Activated naive CD8-positive, alpha-beta T cell treated with anti-CD3 and anti-CD28 coated beads, Interleukin-2, amount 10 ng/mL, durations not matched to agents 7 days and 5 days (primary cell): ENCODE data around the gene FBXO5. TPM values are rescaled to one million over a fixed set of nuclear protein-coding genes. Genes with fewer than 3 reads are reported as not detected.
A peak's percentile ranks its signal among the peaks of the same experiment; 100 is the strongest.
"Not testable (repeated sequence)": the region's sequence is repeated elsewhere in the genome, so short reads cannot be mapped to it uniquely, and the experiment has no call there.

ENCODE experiments used
- ATAC-seq: fragments of 150-1000 bp; cut with Tn5 transposase; one replicate; pipeline ENCODE4 v1.10.0; 2021; ENCODE audit warnings: low read depth, moderate library complexity
- POLR2A ChIA-PET: fragments of 350-600 bp; sonication (Branson Sonifier 250); formaldehyde crosslinking; loops from one replicate; lab custom pipeline; 2021; ENCODE audit warnings: antibody characterized with exemption; lab: Charles Lee
- DNase-seq: peaks from one replicate; pipeline ENCODE4 v3.0.0; 2021
- H3K27ac Mint-ChIP-seq: one replicate; pipeline ENCODE4 v1.8.0; 2022; ENCODE audit warnings: mild to moderate bottlenecking, mixed read lengths
- H3K27me3 Mint-ChIP-seq: one replicate; pipeline ENCODE4 v1.8.0; 2022; ENCODE audit warnings: mild to moderate bottlenecking, moderate library complexity, mixed read lengths
- H3K36me3 Mint-ChIP-seq: one replicate; pipeline ENCODE4 v1.8.0; 2021; ENCODE audit warnings: mild to moderate bottlenecking, mixed read lengths
- H3K4me1 Mint-ChIP-seq: one replicate; pipeline ENCODE4 v1.8.0; 2021; ENCODE audit warnings: mixed read lengths
- H3K4me3 Mint-ChIP-seq: one replicate; pipeline ENCODE4 v1.8.0; 2022; ENCODE audit warnings: mild to moderate bottlenecking, moderate library complexity, mixed read lengths
- H3K9me3 Mint-ChIP-seq: one replicate; pipeline ENCODE4 v1.8.0; 2021; ENCODE audit warnings: mixed read lengths
- total RNA-seq, 2 experiments: library from RNA; stranded (reverse); gene quantifications; one replicate each; pipeline ENCODE4 v1.2.3, GENCODE V29; 2021

FBXO5 gene
- total RNA-seq, 2 experiments from 2014 or later, result 47.1 to 50.8 TPM

DNA sequence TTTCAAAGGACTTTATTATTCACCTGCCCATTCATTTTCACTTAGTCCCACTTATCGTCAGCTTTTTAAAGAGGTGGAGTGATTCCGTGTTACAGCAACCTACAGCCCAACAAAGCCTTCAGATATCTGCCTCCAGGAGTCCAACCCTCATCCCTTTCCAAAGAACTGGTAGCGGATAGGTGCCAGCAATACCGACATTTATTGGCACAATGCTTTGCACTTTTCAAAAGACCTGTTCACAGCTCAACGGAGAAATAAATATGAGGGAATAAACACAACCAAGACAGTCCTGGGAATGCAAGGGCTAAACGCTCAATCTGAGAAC, 20.5 kb upstream of the FBXO5 start:
- H3K4me3 Mint-ChIP-seq, result peak overlapping the region; percentile 98

DNA sequence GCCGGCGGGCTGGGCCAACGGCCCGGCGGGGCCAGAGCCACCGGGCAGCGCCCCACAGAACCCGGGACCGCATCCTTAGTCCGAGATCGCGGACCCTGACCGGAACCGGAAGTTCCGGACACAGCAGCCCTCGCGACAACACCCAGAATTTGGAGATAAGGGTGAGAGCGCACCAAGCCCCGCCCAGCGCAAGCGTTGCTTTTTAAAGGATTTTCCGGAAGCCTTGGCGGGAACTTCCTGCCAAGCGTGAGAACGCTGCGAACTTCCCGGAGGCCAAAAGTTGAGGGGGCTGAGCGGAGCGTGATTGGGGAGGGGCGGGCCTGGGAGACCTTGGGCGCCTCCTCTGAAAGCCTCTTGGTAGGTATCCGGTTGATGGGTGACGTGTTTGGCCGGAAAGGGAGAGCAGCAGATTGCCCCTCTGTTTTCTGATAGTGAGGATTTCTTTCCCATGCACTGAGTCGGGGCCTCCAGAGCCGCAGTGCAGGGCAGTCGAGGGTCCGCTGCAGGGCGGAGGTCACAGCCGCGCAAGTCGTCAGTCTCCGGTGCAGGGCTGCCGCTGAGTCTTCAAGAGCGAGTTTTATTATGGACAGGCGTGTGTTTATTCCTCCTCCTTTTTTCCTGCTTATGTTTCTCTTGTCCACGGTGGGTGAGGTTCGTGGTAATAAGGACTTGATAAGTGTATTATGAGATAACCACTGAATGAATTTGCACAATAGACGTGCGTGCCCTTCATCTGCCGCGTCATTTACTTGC, 19.9 kb upstream of the FBXO5 start, which contains the start of gene MTRF1L:
Gene MTRF1L, minus strand, starts transcription at position 97 of the 753 bp plus-strand sequence. Its CDS starts 24 bp downstream, at position 73.
- POLR2A ChIA-PET, result interaction anchor here (0.9 to 3.2 kb wide), 2 partner anchors 19 to 24 kb away, joined by 3 to 43 read pairs; partner anchors contain the start of gene FBXO5
- Mint-ChIP-seq H3K27me3 (no peaks in the 10 kb centered on the region), H3K4me3 (peak within 1 kb of the TSS; percentile 98), H3K36me3 (peaks cover 17% of the 10 kb centered on the region), H3K27ac (peak within 1 kb of the TSS; percentile 95), H3K9me3 (peaks cover 6% of the 10 kb centered on the region), H3K4me1 (peaks cover 26% of the 10 kb centered on the region)
- ATAC-seq, result peak; percentile 92
- peak; percentile 82 for DNase-seq

More for the DNA sequence above, 20.5 kb upstream of the FBXO5 start:
- ATAC-seq (no peak), DNase-seq (no peak)
- H3K4me1 Mint-ChIP-seq, result peaks cover 26% of the 10 kb centered on the region
- POLR2A ChIA-PET, result no interaction called here
- peaks cover 6% of the 10 kb centered on the region for H3K9me3 Mint-ChIP-seq
- H3K27ac Mint-ChIP-seq, result peak overlapping the region; percentile 94
- H3K36me3 Mint-ChIP-seq, result peaks cover 17% of the 10 kb centered on the region
- H3K27me3 Mint-ChIP-seq, result no peaks in the 10 kb centered on the region

DNA sequence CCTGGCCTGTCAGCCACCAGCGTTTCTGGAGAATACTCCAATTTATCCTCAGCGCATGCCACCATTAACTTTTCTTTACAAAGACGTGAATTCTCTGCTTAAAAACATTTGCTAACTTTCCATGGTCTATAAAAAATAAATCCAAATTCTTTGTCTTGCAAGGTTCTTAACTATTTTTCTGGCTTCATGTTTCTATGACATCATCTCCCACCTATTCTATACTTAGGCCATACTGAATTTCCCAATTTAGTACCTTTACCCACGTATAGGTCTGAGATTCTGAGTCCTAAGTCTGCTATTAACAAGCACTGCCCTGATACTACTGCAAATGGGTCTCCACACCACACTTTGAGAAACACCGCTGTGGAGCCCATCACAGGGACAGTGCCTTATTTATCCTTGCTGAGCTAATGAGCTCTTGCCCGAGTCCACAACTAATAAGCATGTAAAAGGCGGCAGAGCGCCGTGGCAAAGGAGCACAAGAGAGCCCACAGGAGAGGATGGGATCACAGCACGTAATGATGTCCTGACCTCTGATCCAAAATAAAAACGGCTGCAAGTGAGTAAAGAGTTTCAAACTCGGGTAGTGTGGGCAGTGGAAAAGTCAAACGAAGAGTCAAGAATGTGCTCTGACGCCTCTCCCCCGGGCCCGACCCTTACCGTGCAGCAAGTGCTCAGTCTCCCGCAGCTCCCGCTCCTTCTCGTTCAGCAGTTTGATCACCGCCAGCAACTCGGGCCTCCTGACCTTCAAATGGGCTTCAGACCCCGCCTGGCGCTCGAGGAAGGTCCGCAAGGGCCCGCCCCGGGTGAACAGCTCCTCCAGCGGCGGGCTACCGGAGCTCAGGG, 19.1 kb upstream of the FBXO5 start:
- Mint-ChIP-seq H3K4me1 (peaks cover 29% of the 10 kb centered on the region), H3K27ac (peak overlapping the region; percentile 95), H3K27me3 (no peaks in the 10 kb centered on the region), H3K36me3 (peaks cover 23% of the 10 kb centered on the region), H3K4me3 (peak overlapping the region; percentile 98), H3K9me3 (peaks cover 6% of the 10 kb centered on the region)
- peak; percentile 8 for ATAC-seq
- POLR2A ChIA-PET, result interaction anchor here (0.9 to 3.2 kb wide), 2 partner anchors 18 to 24 kb away, joined by 3 to 43 read pairs; partner anchors contain the start of gene FBXO5
- DNase-seq, result no peak

DNA sequence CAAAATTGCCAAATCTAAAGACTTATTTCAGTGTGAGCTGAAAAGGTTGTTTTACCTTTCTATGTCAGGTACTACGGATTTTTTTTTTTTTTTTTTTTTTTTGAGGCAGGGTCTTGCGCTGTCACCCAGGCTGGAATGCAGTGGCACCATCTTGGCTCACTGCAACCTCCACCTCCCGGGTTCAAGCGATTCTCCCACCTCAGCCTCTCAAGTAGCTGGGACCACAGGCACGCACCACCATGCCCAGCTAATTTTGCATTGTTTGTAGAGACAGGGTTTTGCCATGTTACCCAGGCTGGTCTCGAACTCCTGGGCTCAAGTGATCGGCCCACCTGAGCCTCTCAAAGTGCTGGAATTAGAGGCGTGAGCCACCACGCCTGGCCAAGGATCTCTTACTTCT, 17.9 kb upstream of the FBXO5 start:
- H3K36me3 Mint-ChIP-seq, result peaks cover 30% of the 10 kb centered on the region
- H3K9me3 Mint-ChIP-seq, H3K27me3 Mint-ChIP-seq, ATAC-seq, DNase-seq: not testable (repeated sequence)
- H3K27ac Mint-ChIP-seq, result peak overlapping the region; percentile 95
- POLR2A ChIA-PET, result interaction anchor here (0.7 to 3.2 kb wide), 3 partner anchors 17 to 26 kb away, joined by 3 to 43 read pairs (median 4); partner anchors contain the start of gene FBXO5
- peak overlapping the region; percentile 98 for H3K4me3 Mint-ChIP-seq
- peaks cover 36% of the 10 kb centered on the region for H3K4me1 Mint-ChIP-seq

DNA sequence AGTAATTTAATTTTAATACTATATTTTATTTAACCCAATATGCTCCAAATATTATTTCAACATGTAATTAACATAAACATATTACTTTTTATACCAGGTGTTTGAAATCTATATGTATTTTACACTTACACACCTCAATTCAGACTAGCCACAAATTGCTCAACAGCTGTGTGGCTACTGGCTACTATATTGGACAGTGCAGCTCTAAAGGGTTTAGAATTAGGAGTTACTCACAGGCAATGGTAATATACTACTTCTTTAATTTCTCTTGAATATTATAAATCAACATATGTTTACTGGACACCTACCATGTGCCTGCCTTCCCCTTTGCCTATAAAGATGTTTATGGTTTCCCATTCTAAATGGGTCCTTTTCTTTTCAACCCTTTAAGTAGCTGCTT, 17.4 kb upstream of the FBXO5 start:
- H3K27me3 Mint-ChIP-seq, result no peaks in the 10 kb centered on the region
- peak overlapping the region; percentile 98 for H3K4me3 Mint-ChIP-seq
- peaks cover 30% of the 10 kb centered on the region for H3K36me3 Mint-ChIP-seq
- no peak for DNase-seq
- H3K4me1 Mint-ChIP-seq, result peaks cover 36% of the 10 kb centered on the region
- H3K27ac Mint-ChIP-seq, result peak overlapping the region; percentile 4
- H3K9me3 Mint-ChIP-seq, result peaks cover 6% of the 10 kb centered on the region
- POLR2A ChIA-PET, result interaction anchor here (0.7 to 3.2 kb wide), 3 partner anchors 16 to 25 kb away, joined by 3 to 43 read pairs (median 4); partner anchors contain the start of gene FBXO5
- ATAC-seq, result no peak

DNA sequence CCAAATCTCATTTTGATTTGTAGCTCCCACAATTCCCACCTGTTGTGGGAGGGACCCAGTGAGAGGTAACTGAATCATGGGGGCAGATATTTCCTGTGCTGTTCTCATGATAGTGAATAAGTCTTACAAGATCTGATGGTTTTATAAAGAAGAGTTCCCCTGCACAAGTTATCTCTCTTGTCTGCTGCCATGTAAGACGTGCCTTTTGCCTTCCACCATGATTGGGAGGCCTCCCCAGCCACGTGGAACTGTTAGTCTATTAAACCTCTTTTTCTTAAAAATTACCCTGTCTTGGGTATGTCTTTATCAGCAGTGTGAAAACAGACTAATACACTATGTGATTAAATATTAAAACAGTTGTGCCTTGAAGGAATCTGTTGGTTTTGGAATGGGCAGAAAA, 16.7 kb upstream of the FBXO5 start:
- Mint-ChIP-seq H3K4me3 (peak overlapping the region; percentile 65), H3K36me3 (peaks cover 30% of the 10 kb centered on the region), H3K27ac (peak overlapping the region; percentile 15), H3K4me1 (peaks cover 37% of the 10 kb centered on the region)
- not testable (repeated sequence) for H3K9me3 Mint-ChIP-seq, H3K27me3 Mint-ChIP-seq, ATAC-seq, DNase-seq
- POLR2A ChIA-PET, result interaction anchor here (3.2 kb wide), 1 partner anchor 15 kb away, joined by 43 read pairs; the partner anchor contains the start of gene FBXO5

DNA sequence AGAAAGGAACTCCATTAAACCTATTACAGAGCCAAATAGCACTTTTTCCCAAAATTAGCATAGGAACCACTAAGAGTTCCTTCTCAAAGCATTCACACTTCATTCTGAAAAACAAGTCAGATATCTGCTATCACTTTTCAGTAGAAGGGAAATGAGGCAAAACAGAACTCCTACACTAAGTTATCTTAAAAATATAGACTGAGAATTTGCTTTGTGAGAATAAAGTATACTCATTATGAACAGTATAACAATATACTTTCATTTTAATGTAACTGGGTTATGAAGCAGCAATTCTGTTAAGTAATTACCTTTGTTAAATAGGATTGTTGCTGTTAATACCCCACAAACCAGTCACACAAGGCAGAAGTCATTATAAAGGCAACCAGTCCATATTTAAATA, 11.0 kb upstream of the FBXO5 start:
- peaks cover 34% of the 10 kb centered on the region for H3K36me3 Mint-ChIP-seq
- ATAC-seq, result no peak
- peaks cover 18% of the 10 kb centered on the region for H3K4me1 Mint-ChIP-seq
- H3K9me3 Mint-ChIP-seq, result no peaks in the 10 kb centered on the region
- no peak overlapping the region for H3K4me3 Mint-ChIP-seq
- H3K27me3 Mint-ChIP-seq, result no peaks in the 10 kb centered on the region
- POLR2A ChIA-PET, result no interaction called here
- no peak for DNase-seq
- no peak overlapping the region for H3K27ac Mint-ChIP-seq

DNA sequence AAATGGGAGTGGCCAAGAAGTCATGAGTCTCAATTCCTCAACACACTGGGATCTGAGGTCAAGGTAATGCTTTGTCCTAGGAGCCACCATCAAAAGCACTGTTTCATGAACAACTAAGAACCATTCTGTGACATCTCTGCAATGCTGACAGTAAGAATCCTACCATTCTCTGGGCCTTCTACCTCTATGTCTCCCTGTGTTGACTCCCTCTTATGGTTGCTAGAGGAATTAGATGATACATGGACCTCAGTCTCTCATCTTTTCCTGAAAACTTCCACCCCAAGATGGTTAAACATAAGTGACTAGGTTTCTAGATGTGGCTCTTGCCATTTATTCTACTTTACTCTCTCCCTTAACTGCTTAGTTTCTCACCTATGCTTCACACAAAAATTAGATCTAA, 10.6 kb upstream of the FBXO5 start:
- Mint-ChIP-seq H3K4me3 (no peak overlapping the region), H3K27ac (peak overlapping the region; percentile 1), H3K27me3 (no peaks in the 10 kb centered on the region), H3K4me1 (peaks cover 18% of the 10 kb centered on the region), H3K36me3 (peaks cover 34% of the 10 kb centered on the region), H3K9me3 (no peaks in the 10 kb centered on the region)
- ATAC-seq, result no peak
- POLR2A ChIA-PET, result no interaction called here
- no peak for DNase-seq

DNA sequence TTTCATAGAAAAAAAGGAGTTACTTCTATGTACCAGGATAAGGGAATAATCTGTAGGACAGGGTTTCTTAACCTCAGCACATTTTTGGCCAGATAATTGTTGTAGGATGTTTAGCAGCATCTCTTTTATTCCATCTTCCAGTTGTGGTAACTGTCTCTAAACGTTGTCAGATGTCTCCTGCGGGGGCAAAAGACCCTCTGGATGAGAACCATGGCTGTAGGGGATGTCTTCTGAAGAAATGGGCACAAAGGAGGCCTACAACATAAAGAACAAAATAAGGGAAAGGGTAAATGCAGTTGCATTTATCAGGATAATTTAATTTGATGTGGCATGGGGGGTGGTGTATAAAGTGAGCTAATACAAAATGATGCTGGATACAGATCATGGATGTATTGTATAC, 4.1 kb upstream of the FBXO5 start:
- H3K4me3 Mint-ChIP-seq, result no peak overlapping the region
- POLR2A ChIA-PET, result interaction anchor here (0.6 to 2.2 kb wide), 2 partner anchors 10 to 937 kb away, joined by 3 to 8 read pairs; no protein-coding TSS in a partner anchor

DNA sequence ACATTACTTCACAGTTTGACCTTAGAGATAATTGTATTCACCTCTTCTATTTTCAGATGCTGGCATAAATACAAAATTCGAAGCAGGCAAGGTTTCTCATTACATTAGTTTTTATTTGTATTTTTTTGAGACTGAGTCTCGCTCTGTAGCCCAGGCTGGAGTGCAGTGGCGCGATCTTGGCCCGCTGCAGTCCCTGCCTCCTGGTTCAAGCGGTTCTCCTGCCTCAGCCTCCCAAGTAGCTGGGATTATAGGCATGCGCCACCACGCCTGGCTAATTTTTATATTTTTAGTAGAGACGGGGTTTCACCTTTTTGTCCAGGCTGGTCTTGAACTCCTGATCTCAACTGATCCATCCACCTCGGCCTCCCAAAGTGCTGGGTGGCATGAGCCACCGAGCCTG, 2.5 kb upstream of the FBXO5 start:
- H3K36me3 Mint-ChIP-seq, result peaks cover 22% of the 10 kb centered on the region
- H3K27ac Mint-ChIP-seq, result peak overlapping the region; percentile 68
- POLR2A ChIA-PET, result interaction anchor here (2.2 to 3.8 kb wide), 2 partner anchors 12 to 16 kb away, joined by 8 to 43 read pairs; partner anchors contain the start of gene MTRF1L
- not testable (repeated sequence) for ATAC-seq, H3K9me3 Mint-ChIP-seq, H3K27me3 Mint-ChIP-seq, DNase-seq
- H3K4me1 Mint-ChIP-seq, result peaks cover 20% of the 10 kb centered on the region
- peak overlapping the region; percentile 99 for H3K4me3 Mint-ChIP-seq

More for the DNA sequence above, 4.1 kb upstream of the FBXO5 start:
- Mint-ChIP-seq H3K27ac (peak overlapping the region; percentile 57), H3K9me3 (no peaks in the 10 kb centered on the region), H3K36me3 (peaks cover 19% of the 10 kb centered on the region), H3K27me3 (no peaks in the 10 kb centered on the region), H3K4me1 (peaks cover 11% of the 10 kb centered on the region)
- ATAC-seq (no peak), DNase-seq (no peak)

DNA sequence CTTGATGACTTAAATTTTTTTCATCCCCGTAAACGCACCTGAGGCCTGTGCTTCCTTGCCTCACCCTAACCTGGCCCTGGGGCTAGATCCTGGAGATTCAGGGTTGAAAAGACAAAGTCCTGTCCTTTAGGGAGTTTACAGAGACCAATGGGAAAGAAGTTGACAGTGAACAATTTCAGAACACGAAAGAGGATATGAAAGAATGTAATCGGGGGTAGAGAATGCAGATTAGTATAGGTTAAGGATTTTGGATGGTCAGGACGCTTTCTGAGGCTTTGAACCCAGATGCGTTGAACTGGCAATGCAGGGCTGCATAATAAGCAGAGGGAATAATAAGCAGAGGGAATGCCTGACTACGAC, 1.7 kb upstream of the FBXO5 start:
- POLR2A ChIA-PET, result interaction anchor here (0.6 to 3.8 kb wide), 3 partner anchors 14 to 1263 kb away, joined by 4 to 43 read pairs (median 6); partner anchors contain the start of gene MTRF1L

DNA sequence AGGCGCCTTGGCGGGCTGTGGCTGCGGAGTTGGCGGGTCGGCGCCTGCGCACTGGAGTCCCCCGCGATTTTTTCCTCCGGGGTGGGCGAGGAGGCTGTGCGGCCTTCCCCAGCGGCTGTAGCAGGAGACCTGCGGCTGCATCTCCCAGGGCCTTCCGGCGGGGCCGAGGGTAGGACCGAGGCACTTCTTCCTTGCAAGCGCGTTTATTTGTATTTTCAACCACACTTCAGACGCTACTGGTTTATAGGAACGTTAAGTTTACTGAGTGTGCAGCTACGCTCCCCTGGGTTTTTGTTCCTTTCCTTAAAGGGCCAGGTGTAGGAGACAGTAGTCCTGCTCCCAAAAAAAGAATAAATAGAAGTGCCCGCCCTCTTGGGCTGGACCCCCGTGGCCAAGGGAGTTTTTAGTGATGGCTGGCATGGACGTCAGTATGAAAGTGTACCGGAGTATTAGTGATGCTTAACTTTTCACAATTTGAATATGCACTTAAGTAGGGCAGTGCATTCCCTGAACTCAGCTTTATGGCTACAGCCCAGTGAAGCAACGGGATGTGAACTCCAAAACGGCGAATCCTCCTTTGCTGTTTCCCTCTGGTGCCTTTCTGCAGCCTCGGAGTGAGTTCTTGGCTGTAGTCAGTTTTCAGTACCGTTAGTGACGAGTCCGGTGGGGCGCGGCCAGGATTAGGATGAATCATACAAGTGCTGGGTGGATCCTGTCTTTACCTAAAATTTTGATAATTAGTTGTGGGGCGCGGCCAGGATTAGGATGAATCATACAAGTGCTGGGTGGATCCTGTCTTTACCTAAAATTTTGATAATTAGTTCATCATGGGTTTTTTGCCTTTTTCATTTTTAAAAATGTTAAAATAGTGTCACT, 1.0 kb upstream of the FBXO5 start:
- Mint-ChIP-seq H3K27ac (peak overlapping the region; percentile 99), H3K9me3 (no peaks in the 10 kb centered on the region), H3K4me3 (peak overlapping the region; percentile 99), H3K27me3 (no peaks in the 10 kb centered on the region), H3K4me1 (peaks cover 31% of the 10 kb centered on the region), H3K36me3 (peaks cover 24% of the 10 kb centered on the region)
- DNase-seq, result peak; percentile 97
- peak; percentile 19 for ATAC-seq
- POLR2A ChIA-PET, result interaction anchor here (1.1 to 3.8 kb wide), 8 partner anchors 10 to 799 kb away, joined by 3 to 43 read pairs (median 6); partner anchors contain the start of gene MTRF1L

More for the DNA sequence above, 1.7 kb upstream of the FBXO5 start:
- Mint-ChIP-seq H3K9me3 (no peaks in the 10 kb centered on the region), H3K4me3 (peak overlapping the region; percentile 99), H3K4me1 (peaks cover 26% of the 10 kb centered on the region), H3K27me3 (no peaks in the 10 kb centered on the region), H3K36me3 (peaks cover 24% of the 10 kb centered on the region), H3K27ac (peak overlapping the region; percentile 99)
- ATAC-seq (no peak), DNase-seq (no peak)
